Fibroblast of skin of scalp (primary cell): Measurements from ENCODE around the gene SYT2.
"Not testable (repeated sequence)": the region's sequence is repeated elsewhere in the genome, so short reads cannot be mapped to it uniquely, and the experiment has no call there.

Experiments used
- DNase-seq: peaks from one replicate; pipeline ENCODE4 v3.0.0-alpha.2; 2013

SYT2 gene

DNA sequence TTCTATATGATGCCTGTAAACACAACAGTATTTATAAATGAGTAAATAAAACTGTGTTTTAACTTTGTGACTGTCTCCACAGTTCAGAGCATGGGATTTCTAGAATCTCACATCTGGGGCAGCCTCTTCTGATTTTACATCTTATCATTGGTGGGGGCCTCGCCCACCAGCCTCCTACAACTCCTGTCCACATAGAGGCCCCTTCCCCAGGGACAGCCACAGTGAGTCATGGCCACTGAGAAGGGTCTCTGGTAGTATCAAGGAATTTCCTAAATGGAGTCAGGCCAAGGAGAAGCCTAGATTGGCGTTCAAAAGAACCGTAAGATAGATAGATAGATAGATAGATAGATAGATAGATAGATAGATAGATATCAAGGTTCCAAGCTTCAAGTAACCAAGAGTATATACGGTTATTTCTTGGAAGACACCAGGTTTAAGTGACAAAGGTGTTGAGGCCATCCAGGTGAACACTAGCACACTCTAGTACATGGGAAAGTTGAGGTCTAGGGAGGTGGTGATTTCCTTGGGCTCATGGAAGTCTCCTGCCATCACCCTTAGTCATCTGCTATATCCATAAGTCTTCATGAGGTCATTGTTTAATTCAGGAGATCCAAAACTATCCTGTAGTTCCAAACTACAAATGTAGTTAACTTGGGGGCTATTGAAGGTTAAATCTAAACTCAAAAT, 121.6 kb downstream of the SYT2 start:
- no peak for DNase-seq

DNA sequence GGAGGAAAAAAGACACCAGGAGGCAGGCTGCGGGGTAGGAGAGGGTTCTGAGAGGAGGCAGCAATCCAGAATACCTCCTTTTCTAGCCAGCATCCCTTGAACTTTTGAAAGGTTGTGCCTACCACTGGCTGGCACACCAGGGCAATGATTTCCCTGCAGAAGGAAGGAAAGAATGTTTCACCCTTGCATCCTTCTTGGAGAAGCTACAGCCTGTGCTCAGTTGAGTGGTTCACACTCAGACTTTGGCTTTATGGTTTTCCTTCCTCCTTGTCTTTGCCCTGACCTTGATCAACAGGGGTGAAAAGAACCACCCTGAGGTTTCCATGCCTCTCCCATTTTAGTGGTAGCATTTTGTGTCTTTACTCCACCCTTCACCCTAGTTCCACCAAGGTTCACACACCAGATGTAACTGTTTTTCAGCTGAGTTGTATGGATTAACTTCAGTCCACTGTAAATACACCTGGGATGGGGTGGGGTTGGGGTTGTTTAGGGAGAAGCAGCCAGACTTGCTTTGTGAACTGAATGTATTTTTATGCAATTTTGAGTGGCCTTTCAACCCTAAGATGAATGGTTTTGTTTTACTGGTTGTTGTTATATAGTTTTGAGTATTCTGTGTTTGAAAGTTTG, 122.3 kb downstream of the SYT2 start:
- no peak for DNase-seq

DNA sequence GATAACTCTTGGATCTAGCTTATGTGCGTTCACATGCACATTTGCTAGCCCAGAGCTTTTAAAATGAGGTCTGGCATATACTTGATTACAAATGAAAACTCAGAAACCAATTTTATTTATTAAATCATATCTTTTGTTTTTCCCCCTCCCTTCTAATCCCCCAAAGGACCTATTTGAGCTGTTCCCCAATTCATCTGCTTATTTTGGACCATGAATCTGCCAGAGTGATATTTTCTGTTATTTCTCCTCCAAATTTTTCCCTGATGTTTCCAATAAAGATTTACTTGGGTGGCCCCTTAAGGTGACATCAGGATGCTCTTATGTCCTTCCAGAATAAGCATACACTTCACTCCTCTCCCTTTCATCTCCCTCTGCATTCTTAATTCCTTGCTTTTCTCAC, 123.4 kb downstream of the SYT2 start:
- no peak for DNase-seq

DNA sequence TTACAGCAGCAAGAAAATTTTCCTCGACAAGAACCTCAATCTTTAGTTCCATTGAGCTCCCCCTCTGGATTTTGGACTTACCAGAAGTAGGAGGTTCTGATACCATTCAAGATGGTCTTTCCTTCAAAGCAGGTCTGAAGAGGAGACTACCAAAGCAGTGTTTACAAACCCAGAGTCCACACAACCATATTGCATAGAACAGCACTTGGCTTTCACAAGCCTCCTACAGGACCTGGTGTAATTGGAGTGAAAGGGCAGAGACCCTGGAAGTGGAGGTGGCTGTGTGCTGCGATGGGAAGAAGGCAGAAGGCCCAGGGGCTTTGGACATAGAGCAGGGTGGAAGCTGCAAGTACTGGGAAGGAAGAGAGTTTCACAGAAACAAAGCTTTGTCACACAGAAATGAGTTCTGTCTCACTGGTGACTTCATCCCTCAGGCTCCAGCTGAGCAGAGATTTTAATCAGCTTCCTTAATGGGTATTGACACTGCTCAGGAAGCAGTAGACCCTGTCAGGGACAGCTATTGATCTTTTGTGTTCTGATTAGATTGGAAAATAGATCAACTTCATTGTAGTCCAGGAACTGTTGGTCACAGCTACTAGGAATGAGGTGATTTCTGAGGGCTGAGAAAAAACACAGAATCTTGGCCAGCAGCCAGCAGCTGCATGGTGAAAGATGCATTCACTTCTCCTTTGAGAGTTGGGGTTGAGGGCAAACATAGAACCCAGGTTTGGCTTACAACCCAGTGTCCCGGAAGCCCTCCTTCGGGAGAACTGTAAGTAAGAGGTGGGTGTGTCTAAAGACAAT, 124.0 kb downstream of the SYT2 start:
- DNase-seq: peak; percentile 72

DNA sequence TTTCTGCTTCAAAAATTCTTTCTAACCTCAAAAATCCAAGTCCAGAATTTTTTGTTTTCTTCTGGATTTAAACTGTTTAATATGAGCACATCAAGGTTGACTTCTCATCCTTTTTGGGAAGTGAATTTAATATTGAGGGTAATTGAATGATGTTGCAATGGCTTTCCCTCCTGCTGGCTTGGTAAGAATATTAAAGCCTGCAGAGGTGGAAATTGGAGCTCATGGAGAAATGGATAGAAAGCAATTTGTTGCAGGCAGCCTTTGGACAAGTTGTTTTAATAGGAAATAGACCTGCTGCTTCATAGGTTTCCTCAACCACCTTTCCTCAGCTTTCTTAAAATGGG, 124.7 kb downstream of the SYT2 start:
- DNase-seq: peak; percentile 84

DNA sequence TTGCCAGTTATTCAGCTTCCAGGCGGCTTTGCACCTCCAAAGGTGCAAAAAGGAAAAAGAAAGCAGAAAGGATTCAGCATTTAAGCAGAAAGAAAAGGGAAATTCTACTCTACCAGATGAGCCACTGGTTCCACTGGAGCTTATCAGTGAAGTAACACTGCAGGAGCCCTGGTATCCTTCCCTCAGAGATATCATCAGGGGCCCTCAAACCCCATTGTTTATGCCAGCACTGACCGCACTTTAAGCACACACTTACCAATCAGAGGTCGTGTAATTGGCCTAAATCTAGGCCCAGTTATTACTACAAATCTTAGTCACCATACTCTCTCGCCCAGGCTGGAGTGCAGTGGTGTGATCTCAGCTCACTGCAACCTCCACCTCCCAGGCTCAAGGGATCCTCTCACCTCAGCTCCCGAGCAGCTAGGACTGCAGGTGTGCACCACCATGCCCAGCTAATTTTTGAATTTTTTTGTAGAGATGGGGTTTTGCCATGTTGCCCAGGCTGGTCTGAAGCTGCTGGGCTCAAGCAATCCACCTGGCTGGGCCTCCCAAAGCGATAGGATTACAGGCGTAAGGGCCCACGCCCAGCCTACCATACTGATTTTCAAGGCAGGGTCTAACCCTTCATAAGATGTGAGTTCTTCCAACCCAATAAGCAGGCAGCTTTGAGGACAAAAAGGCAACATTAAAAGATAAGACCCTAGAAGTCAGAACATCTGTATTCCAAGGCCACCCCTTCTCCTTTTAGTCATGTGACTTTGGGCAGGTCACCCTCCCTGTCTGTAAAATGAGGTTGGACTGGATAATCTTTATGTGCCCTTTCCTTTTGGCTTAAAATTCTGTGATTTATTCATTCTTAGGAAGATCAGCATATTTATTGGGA, 125.3 kb downstream of the SYT2 start:
- DNase-seq: no peak

DNA sequence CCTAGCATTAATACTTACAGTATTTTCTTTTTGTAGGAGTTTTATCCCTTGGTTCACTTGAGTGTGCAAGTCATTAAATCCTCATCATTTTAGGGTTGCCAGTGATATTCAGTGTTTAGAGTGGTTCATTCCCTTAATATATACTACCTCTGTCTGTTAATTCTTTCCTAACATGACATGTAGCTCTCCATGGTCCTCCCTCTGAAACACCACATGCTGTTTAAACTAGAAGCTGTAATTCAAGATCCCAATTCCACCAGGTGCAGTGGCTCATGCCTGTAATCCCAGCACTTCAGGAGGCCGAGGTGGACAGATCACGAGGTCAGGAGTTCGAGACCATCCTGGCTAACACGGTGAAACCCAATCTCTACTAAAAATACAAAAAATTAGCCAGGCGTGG, 127.9 kb downstream of the SYT2 start:
- not testable (repeated sequence) for DNase-seq

DNA sequence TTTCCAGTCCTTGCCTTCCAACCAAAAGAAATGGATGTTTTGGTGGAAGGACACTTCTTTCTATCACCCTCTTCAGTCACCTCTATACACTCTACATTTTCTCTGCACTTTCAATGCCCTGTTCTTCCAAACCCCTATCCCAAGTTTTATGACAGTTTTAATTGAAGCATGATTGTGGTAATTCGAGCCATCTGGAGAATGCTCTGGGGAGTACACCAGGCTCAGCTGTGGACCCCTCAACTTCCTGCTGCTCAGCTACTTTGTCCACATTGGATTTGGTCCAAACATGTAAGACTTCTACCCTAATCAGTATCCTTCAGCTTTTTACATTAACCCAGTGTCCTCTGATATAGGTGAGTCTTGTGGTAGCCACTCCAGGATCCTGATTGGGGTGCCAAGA, 129.6 kb downstream of the SYT2 start:
- peak; percentile 69 for DNase-seq

DNA sequence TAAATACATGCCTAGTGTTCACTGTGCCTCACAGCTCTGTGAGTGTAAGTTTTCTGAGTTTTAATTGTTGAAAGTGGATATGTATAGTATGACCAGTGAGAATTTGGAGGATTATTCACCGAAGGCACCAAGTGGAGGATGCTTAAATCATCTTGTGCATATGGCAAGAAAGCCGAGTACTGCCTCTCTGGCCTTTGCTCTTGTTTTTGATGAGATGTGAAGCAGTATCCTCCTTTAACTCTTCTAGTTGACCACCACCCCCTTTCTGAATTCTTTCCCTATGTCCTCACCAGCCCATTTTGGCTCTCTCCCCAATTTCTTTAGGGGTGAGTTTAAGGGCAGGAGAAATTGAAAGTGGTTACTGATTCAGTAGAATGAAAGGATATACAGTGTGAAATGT, 130.4 kb downstream of the SYT2 start:
- DNase-seq: peak; percentile 97

DNA sequence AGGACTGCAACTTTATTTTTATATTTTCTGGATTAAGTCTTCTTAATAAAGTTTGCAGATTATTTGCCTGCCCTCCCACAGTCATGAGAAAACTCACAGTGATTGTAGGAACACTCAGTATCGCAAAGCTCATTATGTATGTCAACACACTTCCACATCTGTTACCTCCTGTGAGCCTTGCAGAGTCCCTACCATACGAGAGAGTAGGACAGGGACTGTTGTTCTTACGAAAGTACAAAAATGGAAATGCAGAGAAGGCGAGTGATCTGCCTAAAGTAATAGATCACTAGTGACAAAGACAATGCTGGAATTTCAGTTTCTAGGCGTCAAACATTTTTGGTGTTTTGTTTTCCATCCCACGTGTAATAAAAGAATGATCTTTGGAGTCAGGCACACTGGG, 131.7 kb downstream of the SYT2 start:
- DNase-seq: no peak

DNA sequence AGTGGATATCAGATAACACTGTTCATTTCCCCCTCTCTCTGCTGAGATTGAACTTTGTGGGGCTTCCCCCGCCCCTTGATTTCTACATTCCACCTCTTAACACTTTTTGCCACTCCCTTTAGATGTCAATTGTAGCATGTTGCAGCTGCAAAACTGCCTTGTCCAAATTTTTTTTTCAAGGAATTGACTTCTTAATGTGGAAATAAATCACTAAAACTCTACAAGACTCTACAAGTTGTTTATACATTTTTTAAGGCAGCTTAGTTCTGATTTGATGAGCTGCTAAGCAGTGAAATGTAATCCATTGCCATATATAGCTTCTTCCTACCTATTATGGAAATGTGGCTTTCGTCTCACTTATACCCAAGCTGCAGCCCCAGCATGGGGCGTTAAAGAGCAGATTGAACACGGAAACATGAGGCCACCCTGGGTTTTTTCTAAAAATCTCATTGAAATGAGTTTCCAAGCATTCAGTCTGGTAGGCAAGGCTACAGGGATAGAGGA, 132.2 kb downstream of the SYT2 start:
- peak; percentile 93 for DNase-seq

DNA sequence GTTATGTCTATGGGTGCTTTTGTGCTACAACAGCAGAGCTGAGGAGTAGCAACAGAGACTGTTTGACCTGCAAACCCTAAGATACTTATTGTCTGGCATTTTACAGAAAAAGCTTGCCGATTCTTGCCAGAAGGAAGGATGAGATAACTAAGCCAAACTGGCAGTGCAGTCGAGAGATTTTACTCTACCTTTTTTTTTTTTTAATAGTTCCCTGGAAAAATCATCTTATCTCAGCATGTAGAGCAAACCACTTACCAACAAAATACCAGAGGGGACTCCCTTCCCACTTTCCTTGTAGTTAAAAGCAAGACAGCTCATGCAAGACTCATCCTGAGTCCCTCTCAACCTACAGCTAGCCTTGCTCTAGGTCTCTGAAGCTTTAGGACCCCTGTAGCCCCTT, 132.9 kb downstream of the SYT2 start:
- no peak for DNase-seq

DNA sequence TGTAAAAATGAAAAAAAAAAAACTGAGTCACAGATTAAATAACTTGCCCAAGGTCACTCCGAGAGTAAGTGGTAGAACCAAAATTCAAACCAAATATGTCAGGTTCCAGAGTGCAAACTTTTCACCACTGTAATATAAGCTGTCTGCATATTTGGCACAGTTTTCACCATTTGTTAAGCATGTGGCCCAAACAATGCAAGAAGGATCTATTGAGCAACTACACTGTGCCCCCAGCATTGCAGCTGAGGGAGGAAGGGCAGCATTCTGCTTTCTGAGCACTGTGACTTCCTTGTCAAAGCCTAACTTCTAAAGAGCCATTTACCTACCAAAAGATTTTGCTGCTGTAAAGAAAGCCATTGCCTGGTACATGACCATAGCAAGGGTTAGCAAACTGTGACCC, 133.4 kb downstream of the SYT2 start:
- DNase-seq: peak; percentile 93

DNA sequence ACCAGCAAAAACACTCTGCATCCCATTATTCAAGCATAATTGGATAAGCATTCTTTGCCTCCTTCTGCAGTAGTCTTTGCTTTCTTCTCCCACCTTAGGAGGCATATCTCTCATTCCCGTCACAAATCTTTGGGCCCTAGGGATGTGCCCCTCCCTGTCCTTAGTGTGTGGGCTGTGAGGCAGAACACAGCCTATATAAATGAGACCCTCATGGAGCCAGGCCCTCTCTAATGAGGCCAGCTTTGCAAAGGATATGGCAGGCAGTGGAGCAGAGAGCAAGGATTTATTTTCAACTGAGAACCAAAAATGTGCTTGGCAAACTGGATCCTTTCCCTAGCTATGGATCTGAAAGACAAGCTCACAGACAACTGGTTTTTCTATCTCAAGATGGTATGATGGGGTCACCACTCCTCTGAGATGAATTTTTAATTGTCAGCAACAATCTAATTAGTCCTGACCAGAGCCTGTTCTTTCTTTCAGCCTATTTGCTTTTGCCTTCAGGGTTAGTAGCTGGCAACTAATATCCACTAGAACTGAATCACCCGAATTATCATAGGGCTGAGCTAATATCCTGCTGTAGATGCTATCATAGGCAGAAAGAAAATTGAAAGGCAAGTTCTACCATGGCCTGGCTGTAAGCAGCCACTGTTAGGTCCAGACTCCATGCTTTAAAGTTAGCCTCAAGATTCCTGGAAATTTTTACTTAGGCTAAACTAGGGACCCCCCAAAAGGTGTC, 134.2 kb downstream of the SYT2 start:
- DNase-seq: no peak

DNA sequence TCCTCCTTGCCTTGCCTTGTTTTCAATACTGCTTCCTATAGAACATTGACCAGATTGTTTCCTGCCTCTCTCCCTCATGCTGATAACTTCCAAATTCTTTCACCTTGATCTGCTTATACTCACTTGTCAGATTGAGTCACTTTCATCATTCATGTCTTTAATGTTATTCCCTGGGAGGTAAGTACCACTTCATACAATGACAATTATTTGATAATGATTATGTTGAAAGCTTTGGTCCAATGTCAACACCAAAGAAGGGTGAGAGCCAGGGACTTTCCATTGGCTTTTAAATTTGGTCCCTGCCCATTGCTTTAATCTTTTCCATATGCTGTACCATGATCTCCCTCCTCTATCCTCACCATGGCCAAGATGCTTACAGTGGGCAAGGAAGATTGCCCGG, 137.4 kb downstream of the SYT2 start:
- DNase-seq: no peak

DNA sequence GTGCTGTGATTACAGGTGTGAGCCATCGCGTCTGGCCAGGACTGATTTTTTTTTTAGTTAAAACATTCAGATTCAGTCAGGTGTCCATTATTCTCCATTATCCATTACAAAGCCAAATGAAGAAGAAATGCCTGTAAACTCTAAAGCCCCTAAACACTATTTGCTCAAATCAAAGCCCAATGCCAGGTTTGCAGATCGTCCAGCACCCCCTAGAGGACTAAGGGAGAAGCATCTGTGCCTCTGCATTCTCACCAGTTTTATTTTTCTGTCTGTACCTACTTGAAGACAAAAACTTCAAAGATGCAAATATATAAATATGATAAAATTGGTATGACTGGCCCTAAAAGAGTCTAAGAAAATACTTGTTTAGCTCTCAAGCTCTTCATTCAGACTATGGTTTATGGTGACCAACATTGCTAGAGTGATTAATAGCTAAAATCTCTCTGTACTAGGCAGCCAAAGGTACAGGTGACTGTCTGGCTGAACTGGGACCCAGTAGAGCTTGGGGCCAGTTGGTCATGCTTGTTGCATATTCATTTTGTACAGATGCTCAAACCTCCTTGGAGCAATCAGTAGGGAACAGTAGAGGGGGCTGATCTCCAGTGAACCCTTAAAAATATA, 138.4 kb downstream of the SYT2 start:
- DNase-seq: no peak

DNA sequence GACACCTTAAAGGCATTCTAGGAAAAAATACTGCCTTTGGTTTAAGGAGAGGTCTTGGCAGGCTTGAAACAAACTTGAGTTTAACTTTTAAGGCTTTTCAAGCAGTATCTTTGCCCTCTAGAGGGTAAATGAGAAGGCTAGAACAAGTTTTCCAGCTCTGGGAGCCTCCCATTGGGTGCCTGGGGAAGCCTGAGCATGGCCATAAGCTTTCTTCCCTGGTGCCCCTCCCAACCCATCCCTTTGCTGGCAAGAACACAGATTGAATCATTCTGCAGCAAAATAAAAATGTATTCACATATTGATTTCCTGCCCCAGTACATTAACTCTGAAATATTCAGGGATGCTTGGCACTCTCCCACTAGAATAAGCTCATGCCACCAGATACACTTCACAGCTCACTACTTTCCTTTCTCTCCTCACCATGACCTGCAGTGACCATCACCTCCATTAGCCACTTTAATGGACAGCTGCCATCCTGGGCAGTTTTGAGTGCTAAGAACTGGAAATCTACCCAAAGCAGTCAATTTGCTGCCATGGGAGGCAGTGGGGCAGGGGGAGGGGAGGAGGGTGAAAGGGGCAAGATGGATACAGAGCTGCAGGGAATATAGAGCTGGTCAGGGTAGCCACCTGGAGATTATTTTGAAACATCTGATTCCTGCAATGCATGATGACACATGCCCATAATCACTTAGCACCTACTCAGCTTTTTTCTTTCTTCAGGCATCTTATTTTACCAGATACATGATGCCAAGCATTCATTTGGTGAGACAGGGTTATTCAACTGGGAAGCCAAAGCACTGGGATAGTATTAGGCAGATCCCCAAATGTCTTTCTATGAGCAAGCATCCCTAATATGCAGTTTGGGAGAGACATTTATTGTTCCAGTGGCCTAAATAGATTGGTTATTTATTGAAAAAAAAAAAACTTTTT, 140.6 kb downstream of the SYT2 start:
- DNase-seq: peak; percentile 61

DNA sequence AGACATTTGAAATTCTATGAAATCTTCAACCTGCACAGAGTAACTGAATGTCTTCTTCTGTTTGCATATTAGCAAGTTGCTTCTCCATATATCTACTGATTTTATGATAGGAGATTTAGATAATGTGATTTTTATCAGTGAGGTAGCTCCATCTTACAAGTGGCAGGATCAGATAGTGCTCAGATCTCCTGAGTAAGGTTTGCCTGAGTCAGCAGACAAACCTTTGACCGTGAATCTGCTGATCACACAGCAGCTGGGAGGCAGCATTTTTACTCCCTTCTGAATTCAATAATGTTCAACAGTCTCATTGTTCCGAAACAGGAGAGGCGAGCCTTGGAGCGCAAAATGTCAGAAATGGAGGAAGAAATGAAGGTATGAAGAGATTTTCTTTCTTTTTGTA, 141.4 kb downstream of the SYT2 start:
- DNase-seq: no peak

DNA sequence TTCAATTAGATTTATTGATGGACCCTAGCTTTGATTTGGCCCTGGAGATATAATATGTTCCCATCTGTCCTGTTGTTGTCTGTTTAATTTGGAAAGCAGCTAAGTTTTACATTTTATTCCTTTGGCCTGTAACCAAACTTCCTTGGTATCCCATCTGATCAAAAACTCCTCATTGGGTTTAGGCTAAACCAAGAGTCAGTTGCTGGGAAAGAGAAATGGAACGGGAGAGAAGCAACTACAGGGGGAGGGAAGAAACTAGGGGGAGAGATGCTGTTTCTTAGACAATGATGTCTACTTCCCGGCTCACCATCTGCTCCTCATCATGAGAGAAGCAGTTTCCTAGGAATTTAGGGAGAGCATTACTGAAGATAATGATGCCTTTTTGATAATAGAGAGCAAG, 141.8 kb downstream of the SYT2 start:
- DNase-seq: peak; percentile 56

DNA sequence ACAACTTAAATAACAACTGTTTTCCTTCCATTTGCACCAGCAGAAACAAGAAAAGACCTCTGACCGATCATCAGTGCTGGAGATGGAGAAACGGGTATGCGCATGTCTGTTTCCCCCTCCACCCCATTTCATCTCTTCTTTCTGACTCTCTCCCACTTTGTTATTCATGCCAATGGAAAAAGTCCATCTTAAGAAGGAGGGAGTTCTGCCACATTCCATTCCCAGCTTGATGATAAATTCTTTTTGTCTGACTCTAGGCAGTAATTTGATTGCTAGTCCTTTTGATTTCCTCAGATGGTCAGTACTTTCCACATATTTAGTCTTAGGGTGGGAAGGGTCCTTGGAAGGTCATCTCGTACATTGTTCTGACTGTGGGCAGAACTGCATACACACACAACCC, 142.5 kb downstream of the SYT2 start:
- peak; percentile 86 for DNase-seq
